GM18870 (cell line): ENCODE measurements around the gene OLAH.
A peak's percentile ranks its signal among the peaks of the same experiment; 100 is the strongest.

ENCODE experiments used
- ATAC-seq: cut with Tn5 transposase; IDR thresholded peaks from one replicate; pipeline ENCODE4 v1.9.1; 2021; ENCODE audit warnings: moderate library complexity; ENCODE audit not compliant: unreplicated experiment

The OLAH gene

GRCh38 chr10:15122477-15123030 is 78.8 kb downstream of the OLAH start:
- peak; percentile 91 for ATAC-seq
